Activated CD4-positive, alpha-beta T cell treated with anti-CD3 and anti-CD28 coated beads, Interleukin-2, amount 10 ng/mL, durations not matched to agents 7 days and 5 days (primary cell): ENCODE results near the gene CLDN9. TPM values are rescaled to one million over a fixed set of nuclear protein-coding genes. Genes with fewer than 3 reads are reported as not detected.

Experiments used
- CTCF ChIA-PET: fragments of 350-600 bp; sonication (Branson Sonifier 250); formaldehyde crosslinking; loops from one replicate; lab custom pipeline; 2021; ENCODE audit warnings: antibody characterized with exemption; lab: Charles Lee
- POLR2A ChIA-PET: fragments of 350-600 bp; sonication (Branson Sonifier 250); formaldehyde crosslinking; loops from one replicate; lab custom pipeline; 2021; ENCODE audit warnings: antibody characterized with exemption; lab: Charles Lee
- DNase-seq: peaks from one replicate; pipeline ENCODE4 v3.0.0-alpha.2; 2020
- H3K27ac Mint-ChIP-seq: one replicate; pipeline ENCODE4 v1.8.0; 2021; ENCODE audit warnings: mild to moderate bottlenecking, moderate library complexity, mixed read lengths
- H3K27me3 Mint-ChIP-seq: one replicate; pipeline ENCODE4 v1.8.0; 2021; ENCODE audit warnings: mixed read lengths
- H3K36me3 Mint-ChIP-seq: one replicate; pipeline ENCODE4 v1.8.0; 2021; ENCODE audit warnings: low read depth, mixed read lengths
- H3K4me1 Mint-ChIP-seq: one replicate; pipeline ENCODE4 v1.8.0; 2021; ENCODE audit warnings: mixed read lengths
- H3K4me3 Mint-ChIP-seq: one replicate; pipeline ENCODE4 v1.8.0; 2021; ENCODE audit warnings: mild to moderate bottlenecking, moderate library complexity, mixed read lengths
- H3K9me3 Mint-ChIP-seq: one replicate; pipeline ENCODE4 v1.8.0; 2021; ENCODE audit warnings: mixed read lengths
- total RNA-seq, 2 experiments: library from RNA; stranded (reverse); gene quantifications; one replicate each; pipeline ENCODE4 v1.2.3, GENCODE V29; 2021

Gene CLDN9
- total RNA-seq, 2 experiments from 2014 or later, result not detected

- Mint-ChIP-seq H3K9me3 (no peaks in the 10 kb centered on the region), H3K27ac (peak overlapping the region; percentile 91), H3K36me3 (peaks cover 37% of the 10 kb centered on the region), H3K4me3 (peak overlapping the region; percentile 93), H3K27me3 (no peaks in the 10 kb centered on the region), H3K4me1 (peaks cover 72% of the 10 kb centered on the region)
- ChIA-PET CTCF (interaction anchor here (0.6 to 11.0 kb wide), 30 partner anchors 9 to 217 kb away, joined by 3 to 72 read pairs (median 6); partner anchors contain the start of genes HCFC1R1, THOC6, ZNF205 and ZNF213), POLR2A (interaction anchor here (2.3 kb wide), 1 partner anchor 71 kb away, joined by 11 read pairs; no protein-coding TSS in a partner anchor)
- peak; percentile 64 for DNase-seq
These were observed 45.7 kb downstream of the CLDN9 start for GRCh38 chr16:3058139-3059030.

- H3K27me3 Mint-ChIP-seq, result no peaks in the 10 kb centered on the region
- H3K36me3 Mint-ChIP-seq, result peaks cover 30% of the 10 kb centered on the region
- no peaks in the 10 kb centered on the region for H3K9me3 Mint-ChIP-seq
- peak overlapping the region; percentile 93 for H3K4me3 Mint-ChIP-seq
- ChIA-PET POLR2A (interaction anchor here (0.6 to 2.3 kb wide), 2 partner anchors 37 to 70 kb away, joined by 5 to 11 read pairs; no protein-coding TSS in a partner anchor), CTCF (interaction anchor here (0.6 to 11.0 kb wide), 33 partner anchors 10 to 216 kb away, joined by 3 to 72 read pairs (median 6); partner anchors contain the start of genes HCFC1R1, THOC6, ZNF205 and ZNF213)
- peaks cover 72% of the 10 kb centered on the region for H3K4me1 Mint-ChIP-seq
- peak; percentile 86 for DNase-seq
- H3K27ac Mint-ChIP-seq, result peak overlapping the region; percentile 91
These were observed 46.5 kb downstream of the CLDN9 start for GRCh38 chr16:3059041-3059722.

- Mint-ChIP-seq H3K27ac (peak overlapping the region; percentile 85), H3K27me3 (no peaks in the 10 kb centered on the region), H3K4me3 (peak overlapping the region; percentile 93), H3K36me3 (peaks cover 27% of the 10 kb centered on the region), H3K4me1 (peaks cover 73% of the 10 kb centered on the region), H3K9me3 (no peaks in the 10 kb centered on the region)
- ChIA-PET POLR2A (interaction anchor here (0.6 to 2.3 kb wide), 2 partner anchors 70 to 144 kb away, joined by 5 to 11 read pairs; no protein-coding TSS in a partner anchor), CTCF (interaction anchor here (0.7 to 11.0 kb wide), 16 partner anchors 9 to 112 kb away, joined by 3 to 72 read pairs (median 8); partner anchors contain the start of gene ZSCAN10)
- no peak for DNase-seq
These were observed 47.1 kb downstream of the CLDN9 start for GRCh38 chr16:3059723-3060242.

- CTCF ChIA-PET, result interaction anchor here (1.3 to 11.0 kb wide), 9 partner anchors 8 to 102 kb away, joined by 5 to 72 read pairs (median 16); partner anchors contain the start of gene ZSCAN10
These were observed 47.8 kb downstream of the CLDN9 start for GRCh38 chr16:3060339-3061127.

GRCh38 chr16:3062553-3062952 is 49.8 kb downstream of the CLDN9 start:
- POLR2A ChIA-PET, result no interaction called here
- CTCF ChIA-PET, result interaction anchor here (0.8 to 11.0 kb wide), 8 partner anchors 14 to 88 kb away, joined by 3 to 72 read pairs (median 6); no protein-coding TSS in a partner anchor
- no peak for DNase-seq

More at GRCh38 chr16:3060339-3061127, 47.8 kb downstream of the CLDN9 start:
- Mint-ChIP-seq H3K9me3 (no peaks in the 10 kb centered on the region), H3K27me3 (no peaks in the 10 kb centered on the region), H3K36me3 (peaks cover 22% of the 10 kb centered on the region), H3K27ac (peak overlapping the region; percentile 85), H3K4me3 (peak overlapping the region; percentile 93), H3K4me1 (peaks cover 71% of the 10 kb centered on the region)
- DNase-seq, result no peak
- POLR2A ChIA-PET, result interaction anchor here (0.6 to 2.3 kb wide), 2 partner anchors 69 to 145 kb away, joined by 5 to 11 read pairs; no protein-coding TSS in a partner anchor

GRCh38 chr16:3063625-3064386 is 51.1 kb downstream of the CLDN9 start:
- Mint-ChIP-seq H3K27me3 (no peaks in the 10 kb centered on the region), H3K4me3 (peak overlapping the region; percentile 100), H3K9me3 (no peaks in the 10 kb centered on the region), H3K36me3 (peaks cover 34% of the 10 kb centered on the region), H3K27ac (peak overlapping the region; percentile 97), H3K4me1 (peaks cover 55% of the 10 kb centered on the region)
- DNase-seq, result no peak
- ChIA-PET CTCF (interaction anchor here (0.6 to 11.0 kb wide), 14 partner anchors 8 to 102 kb away, joined by 3 to 72 read pairs (median 4); no protein-coding TSS in a partner anchor), POLR2A (interaction anchor here (1.1 kb wide), 1 partner anchor 11 kb away, joined by 3 read pairs; no protein-coding TSS in a partner anchor)

More at GRCh38 chr16:3062553-3062952, 49.8 kb downstream of the CLDN9 start:
- Mint-ChIP-seq H3K27me3 (no peaks in the 10 kb centered on the region), H3K27ac (no peak overlapping the region), H3K4me1 (peaks cover 52% of the 10 kb centered on the region), H3K4me3 (no peak overlapping the region), H3K36me3 (peaks cover 26% of the 10 kb centered on the region), H3K9me3 (no peaks in the 10 kb centered on the region)

Other genes with a start within 250 kb of the CLDN9 start
- 100 to 1,000 TPM; 224 to 249 TPM for gene ELOB, start 235.6 kb upstream of the CLDN9 start, total RNA-seq
- not detected for gene PRSS33, start 225.4 kb upstream of the CLDN9 start, total RNA-seq
- gene PRSS41, start 214.5 kb upstream of the CLDN9 start, total RNA-seq, result not detected
- gene PRSS21, start 195.7 kb upstream of the CLDN9 start, total RNA-seq, result under 1 TPM; 0.27 to 0.67 TPM
- 1 to 10 TPM; 2.3 to 3.1 TPM for gene ZG16B, start 182.6 kb upstream of the CLDN9 start, total RNA-seq
- not detected for gene PRSS22, start 154.8 kb upstream of the CLDN9 start, total RNA-seq
- gene FLYWCH2, start 129.7 kb upstream of the CLDN9 start, total RNA-seq, result 10 to 100 TPM; 16.8 to 21.0 TPM
- gene FLYWCH1, start 101.0 kb upstream of the CLDN9 start, total RNA-seq, result 10 to 100 TPM; 46.8 to 52.7 TPM
- under 1 TPM in 1 of 2 experiments, not detected in 1; 0.08 TPM for gene KREMEN2, start 48.6 kb upstream of the CLDN9 start, total RNA-seq
- gene PAQR4, start 43.6 kb upstream of the CLDN9 start, total RNA-seq, result 10 to 100 TPM; 49.7 to 50.9 TPM
- 100 to 1,000 TPM; 122 to 151 TPM for gene PKMYT1, start 32.5 kb upstream of the CLDN9 start, total RNA-seq
- not detected for gene CLDN6, start 5.3 kb downstream of the CLDN9 start, total RNA-seq
- 1 to 10 TPM; 1.8 to 2.1 TPM for gene TNFRSF12A, start 7.4 kb downstream of the CLDN9 start, total RNA-seq
- 10 to 100 TPM; 38.3 to 44.1 TPM for gene HCFC1R1, start 11.0 kb downstream of the CLDN9 start, total RNA-seq
- gene THOC6, start 11.1 kb downstream of the CLDN9 start, total RNA-seq, result 10 to 100 TPM; 49.5 to 58.4 TPM
- gene BICDL2, start 24.0 kb downstream of the CLDN9 start, total RNA-seq, result under 1 TPM; 0.20 to 0.23 TPM
- gene MMP25, start 33.6 kb downstream of the CLDN9 start, total RNA-seq, result 10 to 100 TPM; 18.1 to 19.8 TPM
- gene IL32, start 52.7 kb downstream of the CLDN9 start, total RNA-seq, result 1,000 to 10,000 TPM; 2,973 to 3,212 TPM
- under 1 TPM; 0.29 to 0.35 TPM for gene ZSCAN10, start 86.4 kb downstream of the CLDN9 start, total RNA-seq
- gene ZNF205, start 99.7 kb downstream of the CLDN9 start, total RNA-seq, result not detected
- 10 to 100 TPM in 1 of 2 experiments, 1 to 10 TPM in 1; 9.9 to 11.1 TPM for gene ZNF213, start 122.1 kb downstream of the CLDN9 start, total RNA-seq
- not detected for gene OR1F1, start 175.3 kb downstream of the CLDN9 start, total RNA-seq
- 10 to 100 TPM; 11.7 to 12.1 TPM for gene ZNF200, start 222.2 kb downstream of the CLDN9 start, total RNA-seq
- under 1 TPM in 1 of 2 experiments, not detected in 1; 0.10 TPM for gene MEFV, start 243.7 kb downstream of the CLDN9 start, total RNA-seq